PFSK-1 (cell line): ENCODE results near the gene RNF121.

Source experiments
- FOXP2 ChIP-seq: optimal IDR thresholded peaks from 2 replicates; pipeline ENCODE3; 2011; ENCODE audit warnings: borderline replicate concordance, control low read depth, inconsistent platforms; ENCODE audit not compliant: insufficient read depth; ENCODE audit errors: extremely low read length, extremely low read depth
- POLR2AphosphoS5 ChIP-seq: IDR thresholded peaks from 2 replicates; pipeline ENCODE4 v1.6.1; 2012; ENCODE audit warnings: low read depth, mild to moderate bottlenecking, control low read depth, low read length, moderate library complexity

DNA sequence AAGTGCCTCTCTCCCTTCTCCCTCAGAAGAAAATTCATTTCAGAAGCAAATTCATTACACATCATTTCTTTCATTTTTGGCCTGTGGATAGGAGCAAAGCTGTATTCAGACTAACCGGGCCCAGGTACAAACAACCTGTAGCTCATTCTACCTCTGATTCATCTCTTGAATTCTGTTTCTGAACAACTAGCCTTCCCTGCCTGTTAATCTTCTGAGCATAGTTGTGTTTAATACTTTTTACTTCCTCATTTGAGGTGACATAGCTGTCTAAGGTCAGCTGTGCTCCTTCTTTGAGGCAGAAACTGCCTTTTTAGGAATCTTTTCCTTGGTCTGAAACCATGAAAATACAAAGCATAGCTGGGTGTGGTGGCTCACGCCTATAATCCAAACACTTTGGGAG is 57.3 kb downstream of the RNF121 start:
- TF ChIP-seq POLR2AphosphoS5 (no peak), FOXP2 (no peak)
